ENCODE results near the gene MRPS10. TPM values are rescaled to one million over a fixed set of nuclear protein-coding genes. Genes with fewer than 3 reads are reported as not detected.

The MRPS10 gene
- total RNA-seq = 27.4 and 31.6 TPM in 2 replicates

GRCh38 chr6:42217519-42218367 lies at the start of gene MRPS10:
Gene MRPS10, minus strand, starts transcription at chr6:42217861. Its CDS starts 12 bp downstream, at chr6:42217849.

DNA sequence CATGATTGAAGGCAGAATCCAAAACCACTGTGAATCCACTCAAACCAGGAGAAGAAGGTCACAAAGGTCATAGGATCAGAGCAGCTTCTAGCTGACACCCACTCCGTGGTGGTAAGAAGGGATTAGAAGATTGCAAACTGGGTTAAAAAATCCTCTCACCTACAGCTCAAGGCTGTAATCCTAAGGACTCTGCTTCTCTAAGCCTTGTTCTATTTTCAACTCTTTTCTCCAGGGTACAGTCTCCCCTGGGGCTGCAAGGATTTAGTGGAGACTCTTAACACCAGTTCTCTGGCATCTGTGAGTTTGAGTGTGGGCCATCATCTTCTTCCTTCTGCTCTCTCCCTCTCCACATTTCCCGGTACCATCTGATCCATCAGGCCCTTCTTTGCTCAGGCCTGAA lies 44.6 kb downstream of the MRPS10 start, which contains the start of gene GUCA1A:
TSS of gene GUCA1A (plus strand) at position 264 of the 400 bp plus-strand sequence. CDS start 250 bp downstream, outside the sequence.

Other genes with a start within 250 kb of the MRPS10 start
- gene TAF8, start 167.3 kb downstream of the MRPS10 start, total RNA-seq = 6.0 and 16.0 TPM in 2 replicates
- gene C6orf132, start 75.2 kb downstream of the MRPS10 start, total RNA-seq = 1.3 and 3.1 TPM in 2 replicates
- not detected in 2 replicates for gene GUCA1A, start 44.5 kb downstream of the MRPS10 start, total RNA-seq
- gene GUCA1B, start 22.9 kb downstream of the MRPS10 start, total RNA-seq = not detected in 2 replicates
- gene TRERF1, start 234.1 kb upstream of the MRPS10 start, total RNA-seq = 2.5 and 2.9 TPM in 2 replicates